Measurements from ENCODE around the gene ZNF184. TPM values are rescaled to one million over a fixed set of nuclear protein-coding genes. Genes with fewer than 3 reads are reported as not detected.

Gene ZNF184
- total and polyA plus RNA-seq, 8 donors: 1.8 to 21.0 (median 4.5) TPM; not detected in 1

DNA sequence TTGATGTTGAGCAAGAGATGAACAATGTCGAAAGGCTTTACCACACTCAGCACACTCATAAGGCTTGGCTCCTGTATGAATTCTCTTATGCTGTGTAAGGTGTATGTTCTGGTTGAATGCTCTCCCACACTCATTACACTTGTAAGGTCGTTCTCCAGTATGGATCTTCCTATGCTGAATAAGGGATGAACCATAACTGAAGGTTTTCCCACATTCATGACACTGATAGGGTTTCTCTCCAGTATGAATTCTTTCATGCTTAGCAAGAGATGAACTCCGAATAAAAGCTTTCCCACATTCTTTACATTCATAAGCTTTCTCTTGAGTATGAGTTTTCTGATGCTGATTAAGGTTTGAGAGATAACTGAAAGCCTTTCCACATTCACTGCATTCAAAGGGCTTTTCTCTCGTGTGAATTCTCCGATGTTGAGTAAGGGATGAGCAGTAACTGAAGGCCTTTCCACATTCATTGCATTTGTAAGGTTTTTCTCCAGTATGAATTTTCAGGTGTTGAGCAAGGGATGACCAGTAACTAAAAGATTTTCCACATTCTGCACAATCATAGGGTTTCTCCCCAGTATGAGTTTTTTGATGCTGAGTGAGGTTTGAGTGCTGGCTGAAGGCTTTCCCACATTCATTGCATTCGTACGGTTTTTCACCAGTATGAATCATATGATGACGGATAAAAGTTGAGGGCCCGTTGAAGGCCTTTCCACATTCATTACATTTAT, 21.1 kb downstream of the ZNF184 start:
- Histone ChIP-seq H3K9me3 (peaks cover 43 to 100% (median 84%) of the 10 kb centered on the region in 4 donors), H3K27ac (no peak overlapping the region), H3K4me1 (no peaks in the 10 kb centered on the region), H3K27me3 (no peaks in the 10 kb centered on the region), H3K36me3 (peaks cover 55 to 97% (median 74%) of the 10 kb centered on the region in 4 donors), H3K4me3 (no peak overlapping the region)
- TF ChIP-seq, protein P1, sequence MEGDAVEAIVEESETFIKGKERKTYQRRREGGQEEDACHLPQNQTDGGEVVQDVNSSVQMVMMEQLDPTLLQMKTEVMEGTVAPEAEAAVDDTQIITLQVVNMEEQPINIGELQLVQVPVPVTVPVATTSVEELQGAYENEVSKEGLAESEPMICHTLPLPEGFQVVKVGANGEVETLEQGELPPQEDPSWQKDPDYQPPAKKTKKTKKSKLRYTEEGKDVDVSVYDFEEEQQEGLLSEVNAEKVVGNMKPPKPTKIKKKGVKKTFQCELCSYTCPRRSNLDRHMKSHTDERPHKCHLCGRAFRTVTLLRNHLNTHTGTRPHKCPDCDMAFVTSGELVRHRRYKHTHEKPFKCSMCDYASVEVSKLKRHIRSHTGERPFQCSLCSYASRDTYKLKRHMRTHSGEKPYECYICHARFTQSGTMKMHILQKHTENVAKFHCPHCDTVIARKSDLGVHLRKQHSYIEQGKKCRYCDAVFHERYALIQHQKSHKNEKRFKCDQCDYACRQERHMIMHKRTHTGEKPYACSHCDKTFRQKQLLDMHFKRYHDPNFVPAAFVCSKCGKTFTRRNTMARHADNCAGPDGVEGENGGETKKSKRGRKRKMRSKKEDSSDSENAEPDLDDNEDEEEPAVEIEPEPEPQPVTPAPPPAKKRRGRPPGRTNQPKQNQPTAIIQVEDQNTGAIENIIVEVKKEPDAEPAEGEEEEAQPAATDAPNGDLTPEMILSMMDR (IDR thresholded peaks at IDR 0.05): no peak
- no peak for TF ChIP-seq POLR2A (IDR thresholded peaks at IDR 0.05)
- no peak for TF ChIP-seq EP300 (IDR thresholded peaks at IDR 0.05)
- no peak for TF ChIP-seq POLR2AphosphoS5 (IDR thresholded peaks at IDR 0.05)
- no peak for DNase-seq
- WGBS, 5 donors: 95 to 98% (median 97%) methylated on average over 9 of the region's 9 CpGs
- intact Hi-C loops (cut with DNase I; ENCODE audit: low total_unique reads): no loop called here

DNA sequence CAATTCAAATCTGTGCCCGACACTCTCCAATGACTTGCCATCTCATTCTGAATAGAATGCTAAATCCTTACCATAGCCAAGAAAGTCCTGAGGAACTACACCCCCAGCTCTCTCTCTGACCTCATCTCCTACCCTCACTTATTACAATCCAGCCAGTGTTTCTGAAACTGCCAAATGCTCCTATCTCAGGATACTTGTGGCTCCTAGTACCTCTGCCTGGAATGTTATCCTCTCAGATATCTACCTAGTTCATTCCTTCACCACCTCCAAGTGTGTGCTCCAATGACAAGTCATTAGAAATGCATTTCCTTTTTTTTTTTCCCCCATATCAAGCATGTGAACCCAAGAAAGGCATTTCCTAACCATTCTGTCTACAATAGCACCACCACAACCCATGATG, 24.4 kb downstream of the ZNF184 start:
- no peaks in the 10 kb centered on the region for H3K27me3 ChIP-seq
- DNase-seq: no peak
- intact Hi-C loops (cut with DNase I; ENCODE audit: low total_unique reads): no loop called here
- 96 to 100% (median 97%) methylated on average over 1 of the region's 1 CpG for WGBS, 5 donors
- TF ChIP-seq, protein P1 (IDR thresholded peaks at IDR 0.05): no peak
- TF ChIP-seq POLR2A (IDR thresholded peaks at IDR 0.05): no peak
- TF ChIP-seq POLR2AphosphoS5 (IDR thresholded peaks at IDR 0.05): no peak
- TF ChIP-seq EP300 (IDR thresholded peaks at IDR 0.05): no peak
- H3K36me3 ChIP-seq: peaks cover 22 to 72% (median 40%) of the 10 kb centered on the region in 4 donors
- peaks cover 35 to 98% (median 83%) of the 10 kb centered on the region in 4 donors for H3K9me3 ChIP-seq
- no peaks in the 10 kb centered on the region for H3K4me1 ChIP-seq
- no peak overlapping the region for H3K27ac ChIP-seq
- H3K4me3 ChIP-seq: no peak overlapping the region

DNA sequence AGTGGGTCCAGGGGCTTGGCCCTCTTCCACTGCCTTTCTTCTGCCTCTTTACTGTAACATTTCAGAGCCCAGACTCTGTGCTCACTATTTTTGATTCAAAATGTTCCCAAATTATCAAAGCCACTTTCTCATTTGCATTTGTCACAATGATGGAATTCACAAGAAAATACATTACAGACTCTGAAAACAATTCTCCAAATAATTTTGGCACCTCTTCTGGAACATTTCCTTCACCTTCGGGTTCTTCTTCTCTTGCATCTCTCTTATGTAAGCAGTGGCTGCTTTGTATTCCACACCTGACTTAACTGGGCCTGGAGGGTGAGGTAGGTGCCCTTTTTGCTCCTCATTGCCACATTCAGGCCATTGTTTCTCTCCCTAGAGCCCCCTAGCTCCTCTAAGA, 30.0 kb downstream of the ZNF184 start:
- Histone ChIP-seq H3K4me1 (no peaks in the 10 kb centered on the region), H3K27ac (no peak overlapping the region), H3K9me3 (peaks cover 0 to 76% (median 44%) of the 10 kb centered on the region in 4 donors), H3K36me3 (peaks cover 0 to 17% (median 1%) of the 10 kb centered on the region in 4 donors), H3K4me3 (no peak overlapping the region), H3K27me3 (no peaks in the 10 kb centered on the region)
- WGBS, 5 donors: 83 to 97% (median 90%) methylated on average over 1 of the region's 1 CpG
- TF ChIP-seq EP300 (IDR thresholded peaks at IDR 0.05) (no peak), POLR2A (IDR thresholded peaks at IDR 0.05) (no peak), POLR2AphosphoS5 (IDR thresholded peaks at IDR 0.05) (no peak)
- TF ChIP-seq, protein P1 (IDR thresholded peaks at IDR 0.05): no peak
- intact Hi-C loops (cut with DNase I; ENCODE audit: low total_unique reads): no loop called here
- no peak for DNase-seq

DNA sequence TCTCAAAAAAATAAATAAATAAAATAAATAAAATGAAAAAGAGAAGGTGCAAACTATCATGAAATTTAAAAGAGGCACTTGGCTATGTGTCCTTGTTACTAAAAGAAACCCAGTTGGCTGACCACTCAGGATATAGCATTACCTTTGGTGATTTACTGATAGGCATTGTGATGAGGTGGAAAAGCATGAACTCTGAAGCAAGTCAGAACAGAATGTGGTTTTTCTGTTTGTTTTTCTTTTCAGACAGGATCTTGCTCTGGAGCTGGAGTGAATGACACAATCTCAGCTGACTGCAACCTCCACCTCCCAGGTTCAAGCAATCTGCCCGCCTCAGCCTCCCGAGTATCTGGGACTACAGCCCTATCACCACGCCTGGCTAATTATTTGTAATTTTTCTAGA, 31.9 kb downstream of the ZNF184 start:
- TF ChIP-seq POLR2AphosphoS5 (IDR thresholded peaks at IDR 0.05): no peak
- TF ChIP-seq, protein P1 (IDR thresholded peaks at IDR 0.05): no peak
- TF ChIP-seq EP300 (IDR thresholded peaks at IDR 0.05): no peak
- TF ChIP-seq POLR2A (IDR thresholded peaks at IDR 0.05): no peak
- intact Hi-C loops (cut with DNase I; ENCODE audit: low total_unique reads): no loop called here
- H3K36me3 ChIP-seq: peaks cover 0 to under 1% (median 0%) of the 10 kb centered on the region in 4 donors
- no peak overlapping the region for H3K27ac ChIP-seq
- DNase-seq: no peak
- H3K4me1 ChIP-seq: no peaks in the 10 kb centered on the region
- WGBS, 5 donors: 82 to 89% (median 84%) methylated on average over 3 of the region's 3 CpGs
- no peaks in the 10 kb centered on the region for H3K27me3 ChIP-seq
- no peak overlapping the region for H3K4me3 ChIP-seq
- peaks cover 0 to 61% (median 30%) of the 10 kb centered on the region in 4 donors for H3K9me3 ChIP-seq

Measured in stomach (tissue), 9 donors.